Effector CD4-positive, alpha-beta T cell (primary cell): Measurements from ENCODE around the gene ANGPTL1.
"Not testable (repeated sequence)": the region's sequence is repeated elsewhere in the genome, so short reads cannot be mapped to it uniquely, and the experiment has no call there.

ENCODE experiments used
- DNase-seq: peaks from one replicate; pipeline ENCODE4 v3.0.0-alpha.2; 2020

Gene ANGPTL1

GRCh38 chr1:178864326-178864725 lies 6.6 kb downstream of the ANGPTL1 start:
- no peak for DNase-seq

- no peak for DNase-seq
Observed at GRCh38 chr1:178862864-178863263, 8.0 kb downstream of the ANGPTL1 start.

GRCh38 chr1:178862416-178862815 lies 8.5 kb downstream of the ANGPTL1 start:
- no peak for DNase-seq

- DNase-seq: no peak
Observed at GRCh38 chr1:178857126-178857525, 13.8 kb downstream of the ANGPTL1 start.

- DNase-seq: no peak
Observed at GRCh38 chr1:178849918-178850317, 21.0 kb downstream of the ANGPTL1 start.

GRCh38 chr1:178847919-178848318 lies 23.0 kb downstream of the ANGPTL1 start:
- not testable (repeated sequence) for DNase-seq

- no peak for DNase-seq
Observed at GRCh38 chr1:178847396-178847849, 23.5 kb downstream of the ANGPTL1 start.

GRCh38 chr1:178846306-178846705 lies 24.6 kb downstream of the ANGPTL1 start:
- no peak for DNase-seq

GRCh38 chr1:178844436-178844835 lies 26.4 kb downstream of the ANGPTL1 start:
- no peak for DNase-seq

GRCh38 chr1:178825167-178825566 lies 45.7 kb downstream of the ANGPTL1 start:
- no peak for DNase-seq

GRCh38 chr1:178821134-178821866 lies 49.6 kb downstream of the ANGPTL1 start:
- no peak for DNase-seq

GRCh38 chr1:178819123-178819522 lies 51.8 kb downstream of the ANGPTL1 start:
- no peak for DNase-seq

GRCh38 chr1:178818416-178818815 lies 52.5 kb downstream of the ANGPTL1 start:
- no peak for DNase-seq

- no peak for DNase-seq
Observed at GRCh38 chr1:178810585-178810984, 60.3 kb downstream of the ANGPTL1 start.

GRCh38 chr1:178808529-178808928 lies 62.3 kb downstream of the ANGPTL1 start:
- DNase-seq: no peak

GRCh38 chr1:178806665-178807300 lies 64.1 kb downstream of the ANGPTL1 start:
- DNase-seq: no peak

GRCh38 chr1:178802873-178803272 lies 68.0 kb downstream of the ANGPTL1 start:
- no peak for DNase-seq
